Mucosa of rectum (tissue), 2 donors: Measurements from ENCODE around the gene FAM168A.

Source experiments
- H3K27ac ChIP-seq, 2 donors: one replicate each; pipeline ENCODE4 v1.7.0; 2013; ENCODE audit warnings: inconsistent platforms in 2 of 2, low read depth in 2 of 2, low read length in 2 of 2
- H3K27me3 ChIP-seq, 2 donors: one replicate each; pipeline ENCODE4 v1.7.0; 2013; ENCODE audit warnings: low read length in 2 of 2; ENCODE audit not compliant: control insufficient read depth in 2 of 2, insufficient read depth in 2 of 2
- H3K36me3 ChIP-seq, 2 donors: one replicate each; pipeline ENCODE4 v1.7.0; 2013; ENCODE audit warnings: low read length in 2 of 2; ENCODE audit not compliant: control insufficient read depth in 2 of 2, insufficient read depth in 2 of 2
- H3K4me1 ChIP-seq, 2 donors: one replicate each; pipeline ENCODE4 v1.7.0; 2013; ENCODE audit warnings: low read length in 2 of 2, mild to moderate bottlenecking in 1 of 2; ENCODE audit not compliant: control insufficient read depth in 2 of 2, insufficient read depth in 2 of 2
- H3K4me3 ChIP-seq, 2 donors: one replicate each; pipeline ENCODE4 v1.7.0; 2013; ENCODE audit warnings: low read length in 2 of 2
- H3K9ac ChIP-seq, 2 donors: one replicate each; pipeline ENCODE4 v1.7.0; 2013; ENCODE audit warnings: low read length in 2 of 2, low read depth in 1 of 2, mild to moderate bottlenecking in 1 of 2
- H3K9me3 ChIP-seq, 2 donors: one replicate each; pipeline ENCODE4 v1.7.0; 2013; ENCODE audit warnings: low read length in 2 of 2; ENCODE audit not compliant: control insufficient read depth in 2 of 2
- donor health status: healthy.
- donor health status: Normal muscosa, but diverticular disease.

Gene FAM168A

DNA sequence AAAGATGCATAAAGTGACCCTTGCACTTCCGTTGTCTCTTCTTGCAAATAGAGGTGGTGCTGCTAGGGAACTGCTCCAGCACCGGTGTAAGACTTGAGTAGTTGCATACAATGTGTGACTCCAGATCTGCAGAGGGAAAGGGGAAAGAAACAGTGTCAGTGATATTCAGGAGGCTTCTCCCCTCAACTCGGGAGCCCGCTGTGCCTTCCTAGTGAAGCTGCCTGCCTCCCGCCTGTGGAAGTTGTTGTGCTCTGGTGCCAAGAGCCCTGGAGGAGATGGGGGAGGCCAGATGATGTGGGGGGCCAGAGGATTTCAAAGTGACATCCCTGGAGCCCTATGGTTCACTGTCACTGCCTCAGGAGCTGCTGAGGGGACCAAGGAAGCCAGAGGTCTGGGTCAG lies 191.3 kb downstream of the FAM168A start:
- Histone ChIP-seq H3K9ac (no peak overlapping the region), H3K4me1 (no peaks in the 10 kb centered on the region), H3K9me3 (no peaks in the 10 kb centered on the region), H3K27me3 (no peaks in the 10 kb centered on the region), H3K4me3 (no peak overlapping the region), H3K36me3 (peaks cover 3 to 22% of the 10 kb centered on the region in 2 donors), H3K27ac (no peak overlapping the region)

- H3K27me3 ChIP-seq: no peaks in the 10 kb centered on the region
- no peak overlapping the region for H3K27ac ChIP-seq
- H3K9me3 ChIP-seq: no peaks in the 10 kb centered on the region
- no peak overlapping the region for H3K4me3 ChIP-seq
- H3K4me1 ChIP-seq: no peaks in the 10 kb centered on the region
- no peak overlapping the region for H3K9ac ChIP-seq
- H3K36me3 ChIP-seq: peaks cover 3 to 21% of the 10 kb centered on the region in 2 donors
Observed at GRCh38 chr11:73406131-73406530, 191.8 kb downstream of the FAM168A start.

- peaks cover 3 to 19% of the 10 kb centered on the region in 2 donors for H3K36me3 ChIP-seq
- no peaks in the 10 kb centered on the region for H3K4me1 ChIP-seq
- H3K9ac ChIP-seq: no peak overlapping the region
- H3K9me3 ChIP-seq: no peaks in the 10 kb centered on the region
- no peak overlapping the region for H3K27ac ChIP-seq
- no peak overlapping the region for H3K4me3 ChIP-seq
- no peaks in the 10 kb centered on the region for H3K27me3 ChIP-seq
Observed at GRCh38 chr11:73405146-73405510, 192.8 kb downstream of the FAM168A start.

- H3K27me3 ChIP-seq: no peaks in the 10 kb centered on the region
- no peak overlapping the region for H3K27ac ChIP-seq
- H3K4me1 ChIP-seq: no peaks in the 10 kb centered on the region
- no peaks in the 10 kb centered on the region for H3K9me3 ChIP-seq
- H3K36me3 ChIP-seq: peaks cover 3 to 19% of the 10 kb centered on the region in 2 donors
- no peak overlapping the region for H3K4me3 ChIP-seq
- no peak overlapping the region for H3K9ac ChIP-seq
Observed at GRCh38 chr11:73404506-73405145, 193.3 kb downstream of the FAM168A start.

DNA sequence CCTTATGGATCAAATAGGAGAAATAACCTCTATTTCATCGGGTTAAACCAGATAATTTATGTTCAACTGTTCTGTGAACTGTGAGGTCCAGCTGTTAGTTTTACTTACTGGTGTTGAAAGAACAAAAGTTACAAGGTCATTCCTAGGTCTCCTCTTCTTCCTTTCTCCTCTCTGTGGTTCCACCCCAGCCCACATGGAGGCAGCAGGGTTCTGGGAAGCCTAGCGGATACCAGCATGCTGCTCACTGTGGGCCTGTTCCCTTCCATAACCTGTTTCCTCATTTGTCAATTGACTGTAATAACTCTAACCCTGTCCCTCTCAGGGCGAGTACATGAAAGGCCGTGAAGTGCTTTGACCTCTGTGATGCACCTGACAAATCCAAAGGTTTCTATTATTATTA lies 193.9 kb downstream of the FAM168A start:
- H3K9ac ChIP-seq: no peak overlapping the region
- no peak overlapping the region for H3K27ac ChIP-seq
- peaks cover 0 to 15% of the 10 kb centered on the region in 2 donors for H3K36me3 ChIP-seq
- H3K4me1 ChIP-seq: no peaks in the 10 kb centered on the region
- H3K27me3 ChIP-seq: no peaks in the 10 kb centered on the region
- H3K4me3 ChIP-seq: no peak overlapping the region
- H3K9me3 ChIP-seq: no peaks in the 10 kb centered on the region

- Histone ChIP-seq H3K36me3 (peaks cover 0 to 10% of the 10 kb centered on the region in 2 donors), H3K4me1 (no peaks in the 10 kb centered on the region), H3K4me3 (no peak overlapping the region), H3K9ac (no peak overlapping the region), H3K27ac (no peak overlapping the region), H3K27me3 (no peaks in the 10 kb centered on the region), H3K9me3 (no peaks in the 10 kb centered on the region)
Observed at GRCh38 chr11:73403541-73403940, 194.4 kb downstream of the FAM168A start.

- H3K4me1 ChIP-seq: no peaks in the 10 kb centered on the region
- H3K36me3 ChIP-seq: peaks cover 0 to 7% of the 10 kb centered on the region in 2 donors
- no peak overlapping the region for H3K9ac ChIP-seq
- H3K27me3 ChIP-seq: no peaks in the 10 kb centered on the region
- no peak overlapping the region for H3K4me3 ChIP-seq
- no peak overlapping the region for H3K27ac ChIP-seq
- H3K9me3 ChIP-seq: no peaks in the 10 kb centered on the region
Observed at GRCh38 chr11:73402834-73403185, 195.1 kb downstream of the FAM168A start.

DNA sequence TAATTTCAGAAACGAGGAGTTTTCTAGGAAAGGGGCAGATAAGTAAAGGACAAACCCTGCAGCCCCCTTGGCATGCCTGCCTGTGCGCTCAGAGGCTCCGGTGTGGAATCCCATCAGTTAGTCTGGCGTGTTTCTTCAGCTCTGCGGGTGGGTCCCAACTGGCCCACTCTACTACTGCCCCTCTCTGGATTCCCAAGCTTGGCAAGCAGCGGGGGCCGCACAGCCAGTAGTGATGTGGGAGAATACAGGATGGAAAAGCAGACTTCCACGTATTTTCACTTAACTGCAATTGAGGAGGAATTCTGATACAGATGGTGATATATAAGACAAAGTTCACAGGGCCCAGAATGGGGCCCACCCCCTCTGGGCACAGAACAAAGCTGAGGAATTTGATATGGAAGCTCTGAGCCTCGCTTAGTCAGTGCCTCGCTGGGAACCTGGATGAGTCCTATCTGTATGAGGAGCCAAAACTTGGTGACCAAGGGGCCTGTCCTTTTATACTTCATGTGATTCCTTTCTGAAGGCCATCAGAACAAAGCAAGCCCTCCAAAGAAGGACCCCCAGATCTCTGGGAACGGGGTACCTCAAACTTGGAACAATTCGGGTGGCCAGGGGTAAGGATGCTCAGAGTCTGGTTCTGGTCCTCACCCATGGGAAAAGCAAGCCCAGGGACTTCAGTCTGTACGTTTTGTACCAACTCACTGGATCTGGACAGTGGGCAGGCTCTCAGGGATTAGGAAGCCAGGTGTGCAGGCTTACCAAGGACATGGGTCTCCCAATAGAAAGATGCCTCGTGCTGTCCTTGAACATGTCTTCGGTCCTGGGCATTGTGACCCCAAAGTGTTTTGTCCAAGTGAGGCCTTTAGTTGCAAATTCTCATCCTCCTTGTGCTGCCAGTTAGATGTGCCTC lies 195.7 kb downstream of the FAM168A start:
- Histone ChIP-seq H3K9me3 (no peaks in the 10 kb centered on the region), H3K27me3 (no peaks in the 10 kb centered on the region), H3K36me3 (peaks cover 0 to 7% of the 10 kb centered on the region in 2 donors), H3K27ac (no peak overlapping the region), H3K4me3 (no peak overlapping the region), H3K4me1 (no peaks in the 10 kb centered on the region), H3K9ac (no peak overlapping the region)

- H3K9ac ChIP-seq: no peak overlapping the region
- no peak overlapping the region for H3K27ac ChIP-seq
- no peaks in the 10 kb centered on the region for H3K27me3 ChIP-seq
- H3K4me1 ChIP-seq: no peaks in the 10 kb centered on the region
- H3K9me3 ChIP-seq: no peaks in the 10 kb centered on the region
- H3K36me3 ChIP-seq: peaks cover 0 to 7% of the 10 kb centered on the region in 2 donors
- no peak overlapping the region for H3K4me3 ChIP-seq
Observed at GRCh38 chr11:73401217-73401923, 196.5 kb downstream of the FAM168A start.

DNA sequence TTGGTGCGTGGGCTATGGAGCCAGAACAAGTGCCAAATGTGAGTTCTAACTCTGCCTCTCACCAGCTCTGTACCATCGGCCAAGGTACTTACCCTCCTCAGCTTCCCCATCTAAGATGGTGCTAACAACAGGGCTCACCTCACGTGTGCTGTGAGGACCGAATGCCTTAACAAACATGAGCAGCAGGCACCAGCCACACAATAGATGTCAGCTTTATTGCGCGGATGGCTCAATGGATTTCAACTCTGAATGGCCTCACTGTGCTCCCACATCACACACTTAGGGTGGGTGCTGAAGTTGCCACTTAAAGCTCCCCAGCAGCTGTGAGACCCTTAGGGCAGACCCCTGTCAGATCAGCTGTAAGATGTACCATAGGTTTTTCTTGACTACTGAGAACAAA lies 197.6 kb downstream of the FAM168A start:
- H3K4me3 ChIP-seq: no peak overlapping the region
- H3K9ac ChIP-seq: no peak overlapping the region
- H3K4me1 ChIP-seq: no peaks in the 10 kb centered on the region
- no peaks in the 10 kb centered on the region for H3K9me3 ChIP-seq
- peaks cover 0 to 4% of the 10 kb centered on the region in 2 donors for H3K36me3 ChIP-seq
- no peak overlapping the region for H3K27ac ChIP-seq
- H3K27me3 ChIP-seq: no peaks in the 10 kb centered on the region
